Gastroesophageal sphincter (tissue), 4 donors: ENCODE measurements around the gene GPR183. TPM values are rescaled to one million over a fixed set of nuclear protein-coding genes. Genes with fewer than 3 reads are reported as not detected.

Source experiments
- ATAC-seq: fragments of 150-250 bp; one replicate; pipeline ENCODE4 v1.9.1; 2016; ENCODE audit warnings: mild to moderate bottlenecking, moderate library complexity
- H3K27ac ChIP-seq, 4 donors: fragments of 200-600 bp; sonication (generic) in 3 of 4; 1 replicate in 3 of 4; 2 replicates in 1 of 4; pipeline ENCODE4 v1.5.1; 2016 to 2019
- H3K27me3 ChIP-seq: fragments of 200-600 bp; sonication (generic); one replicate; pipeline ENCODE4 v1.5.1; 2019
- H3K36me3 ChIP-seq, 2 donors: fragments of 200-600 bp; sonication (generic); one replicate each; pipeline ENCODE4 v1.5.1; 2019; ENCODE audit warnings: control low read depth in 1 of 2
- H3K4me1 ChIP-seq, 3 donors: fragments of 200-600 bp; sonication (generic); 1 replicate in 2 of 3; 2 replicates in 1 of 3; pipeline ENCODE4 v1.5.1; 2016 to 2019; ENCODE audit warnings: control low read depth in 2 of 3
- H3K4me3 ChIP-seq, 2 donors: fragments of 200-600 bp; sonication (generic); one replicate each; pipeline ENCODE4 v1.5.1; 2019; ENCODE audit warnings: mild to moderate bottlenecking in 1 of 2, moderate library complexity in 1 of 2
- H3K9me3 ChIP-seq, 3 donors: fragments of 200-600 bp; sonication (generic); one replicate each; pipeline ENCODE4 v1.5.1; 2017 to 2019; ENCODE audit warnings: control low read depth in 2 of 3
- CTCF ChIP-seq, 4 experiments: fragments of 200-600 bp in 2 of 4; fragments of 450-650 bp in 2 of 4; sonication (generic) in 1 of 4; IDR thresholded peaks; one replicate each; pipeline ENCODE4 v1.5.1; 2017 to 2019; ENCODE audit warnings: antibody characterized with exemption in 4 of 4, mild to moderate bottlenecking in 2 of 4, moderate library complexity in 2 of 4
- EP300 ChIP-seq: sonication (generic); formaldehyde crosslinking; IDR thresholded peaks from one replicate; pipeline ENCODE4 v1.6.1; 2017; ENCODE audit warnings: antibody characterized with exemption, mild to moderate bottlenecking
- POLR2A ChIP-seq, 2 donors: fragments of 450-650 bp; IDR thresholded peaks; one replicate each; pipeline ENCODE4 v1.6.1; 2017; ENCODE audit warnings: antibody characterized with exemption in 2 of 2, mild to moderate bottlenecking in 2 of 2, moderate library complexity in 1 of 2
- POLR2AphosphoS5 ChIP-seq: sonication (generic); formaldehyde crosslinking; IDR thresholded peaks from one replicate; pipeline ENCODE4 v1.6.1; 2017; ENCODE audit warnings: antibody characterized with exemption
- WGBS, 2 donors: methylation state at CpG; one replicate each; pipeline ENCODE4 v1.1.5; 2018; ENCODE audit warnings: low coverage in 1 of 2; 5-methylcytosine and 5-hydroxymethylcytosine counted together
- total RNA-seq, 4 donors: library from RNA; depleted of rRNA; stranded (reverse); fragments of >200 nt; gene quantifications; one replicate each; pipeline ENCODE4 v1.1.0, GENCODE V29; 2016

The GPR183 gene
- total RNA-seq, 4 donors from 2014 or later: 11.5 to 23.8 (median 18.1) TPM

GRCh38 chr13:99354371-99354951 lies 47.3 kb upstream of the GPR183 start:
- Histone ChIP-seq H3K4me3 (no peak overlapping the region), H3K27ac (no peak overlapping the region), H3K36me3 (peaks cover 0 to 60% of the 10 kb centered on the region in 2 donors), H3K9me3 (no peaks in the 10 kb centered on the region), H3K4me1 (peaks cover 0 to 28% (median 12%) of the 10 kb centered on the region in 3 donors), H3K27me3 (no peaks in the 10 kb centered on the region)
- no peak for ATAC-seq
- TF ChIP-seq POLR2AphosphoS5 (no peak), POLR2A (IDR thresholded peaks at IDR 0.05) (no peak), CTCF (IDR thresholded peaks at IDR 0.05) (no peak)
- WGBS, 2 donors: 68 to 89% methylated on average over 6 to 7 of the region's 8 CpGs

- 63% methylated on average over 4 of the region's 8 CpGs; no CpG with 5 or more reads in 1 of the 2 donors for WGBS, 2 donors
- H3K4me3 ChIP-seq: no peak overlapping the region
- no peak for ATAC-seq
- H3K4me1 ChIP-seq: peaks cover 0 to 28% (median 12%) of the 10 kb centered on the region in 3 donors
- no peaks in the 10 kb centered on the region for H3K27me3 ChIP-seq
- H3K36me3 ChIP-seq: peaks cover 0 to 60% of the 10 kb centered on the region in 2 donors
- no peak overlapping the region for H3K27ac ChIP-seq
- no peaks in the 10 kb centered on the region for H3K9me3 ChIP-seq
- no peak for TF ChIP-seq POLR2A (IDR thresholded peaks at IDR 0.05)
- TF ChIP-seq POLR2AphosphoS5: no peak
- no peak for TF ChIP-seq EP300
- TF ChIP-seq CTCF (IDR thresholded peaks at IDR 0.05): no peak
These were observed 46.6 kb upstream of the GPR183 start for GRCh38 chr13:99353836-99354235.

GRCh38 chr13:99353246-99353600 lies 46.0 kb upstream of the GPR183 start:
- H3K9me3 ChIP-seq: no peaks in the 10 kb centered on the region
- no peak for TF ChIP-seq POLR2A (IDR thresholded peaks at IDR 0.05)
- TF ChIP-seq POLR2AphosphoS5: no peak
- TF ChIP-seq CTCF (IDR thresholded peaks at IDR 0.05): no peak
- peaks cover 0 to 62% of the 10 kb centered on the region in 2 donors for H3K36me3 ChIP-seq
- no peaks in the 10 kb centered on the region for H3K27me3 ChIP-seq
- H3K4me1 ChIP-seq: peaks cover 0 to 28% (median 12%) of the 10 kb centered on the region in 3 donors
- H3K4me3 ChIP-seq: no peak overlapping the region
- WGBS, 2 donors: 64 to 95% methylated on average over 2 of the region's 2 CpGs
- no peak for ATAC-seq
- no peak overlapping the region for H3K27ac ChIP-seq

GRCh38 chr13:99352351-99353245 lies 45.4 kb upstream of the GPR183 start:
- TF ChIP-seq POLR2A (IDR thresholded peaks at IDR 0.05) (no peak), POLR2AphosphoS5 (no peak), CTCF (IDR thresholded peaks at IDR 0.05) (no peak), EP300 (no peak)
- Histone ChIP-seq H3K4me3 (no peak overlapping the region), H3K27ac (no peak overlapping the region), H3K4me1 (peaks cover 0 to 28% (median 12%) of the 10 kb centered on the region in 3 donors), H3K9me3 (no peaks in the 10 kb centered on the region), H3K27me3 (no peaks in the 10 kb centered on the region), H3K36me3 (peaks cover 0 to 62% of the 10 kb centered on the region in 2 donors)
- 92 to 93% methylated on average over 7 to 9 of the region's 17 CpGs for WGBS, 2 donors
- ATAC-seq: no peak
